ENCODE data around the gene SIGLEC11. TPM values are rescaled to one million over a fixed set of nuclear protein-coding genes. Genes with fewer than 3 reads are reported as not detected.

Gene SIGLEC11
- total and polyA plus RNA-seq, 2 donors (not counting 3 experiments of a cell fraction or from before 2014, with no cell fraction given) = not detected

GRCh38 chr19:49920624-49921363 is 40.2 kb downstream of the SIGLEC11 start:
- ChIA-PET POLR2A (no interaction called here), CTCF (interaction anchor here (1.3 to 1.5 kb wide), 2 partner anchors 9 to 25 kb away, joined by 3 to 4 read pairs; no protein-coding TSS in a partner anchor)
- FAIRE-seq (no peak), DNase-seq (ENCODE audit: low read depth, low spot score) (no peak)
- TF ChIP-seq POLR2AphosphoS5 (IDR thresholded peaks at IDR 0.05; ENCODE audit: insufficient read depth, low read depth, low read length) = no peak
- no peak for TF ChIP-seq MYC (IDR thresholded peaks at IDR 0.05; ENCODE audit: low read depth, low read length)
- no peak for TF ChIP-seq GATA2 (IDR thresholded peaks at IDR 0.05; ENCODE audit: insufficient read depth, insufficient read length, low read depth, low read length)
- TF ChIP-seq MAX (IDR thresholded peaks at IDR 0.05; ENCODE audit: insufficient read depth, insufficient read length) = no peak
- TF ChIP-seq FOS (IDR thresholded peaks at IDR 0.05; ENCODE audit: borderline replicate concordance, insufficient read depth, low read length) = no peak
- TF ChIP-seq JUN (IDR thresholded peaks at IDR 0.05; ENCODE audit: borderline replicate concordance, insufficient read depth, insufficient read length, low read depth) = no peak
- no peak for TF ChIP-seq POLR2A (IDR thresholded peaks at IDR 0.05; ENCODE audit: low read depth, low read length)
- no peak for TF ChIP-seq EZH2 (IDR thresholded peaks at IDR 0.05; ENCODE audit: borderline replicate concordance, low read depth, low read length, severe bottlenecking)
- TF ChIP-seq, protein P1, sequence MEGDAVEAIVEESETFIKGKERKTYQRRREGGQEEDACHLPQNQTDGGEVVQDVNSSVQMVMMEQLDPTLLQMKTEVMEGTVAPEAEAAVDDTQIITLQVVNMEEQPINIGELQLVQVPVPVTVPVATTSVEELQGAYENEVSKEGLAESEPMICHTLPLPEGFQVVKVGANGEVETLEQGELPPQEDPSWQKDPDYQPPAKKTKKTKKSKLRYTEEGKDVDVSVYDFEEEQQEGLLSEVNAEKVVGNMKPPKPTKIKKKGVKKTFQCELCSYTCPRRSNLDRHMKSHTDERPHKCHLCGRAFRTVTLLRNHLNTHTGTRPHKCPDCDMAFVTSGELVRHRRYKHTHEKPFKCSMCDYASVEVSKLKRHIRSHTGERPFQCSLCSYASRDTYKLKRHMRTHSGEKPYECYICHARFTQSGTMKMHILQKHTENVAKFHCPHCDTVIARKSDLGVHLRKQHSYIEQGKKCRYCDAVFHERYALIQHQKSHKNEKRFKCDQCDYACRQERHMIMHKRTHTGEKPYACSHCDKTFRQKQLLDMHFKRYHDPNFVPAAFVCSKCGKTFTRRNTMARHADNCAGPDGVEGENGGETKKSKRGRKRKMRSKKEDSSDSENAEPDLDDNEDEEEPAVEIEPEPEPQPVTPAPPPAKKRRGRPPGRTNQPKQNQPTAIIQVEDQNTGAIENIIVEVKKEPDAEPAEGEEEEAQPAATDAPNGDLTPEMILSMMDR (IDR thresholded peaks at IDR 0.05; ENCODE audit: extremely low read depth in 1 of 2, insufficient read depth in 1 of 2, low read depth in 1 of 2, low read length in 2 of 2) = no peak
- Histone ChIP-seq H3K36me3 (ENCODE audit: control insufficient read depth in 2 of 2, extremely low read depth in 1 of 2, insufficient read depth in 2 of 2, low read length in 2 of 2) (peaks cover 5 to 29% of the 10 kb centered on the region in 2 experiments), H4K20me1 (replicated peaks; ENCODE audit: control insufficient read depth, extremely low read depth, insufficient read depth, low read length) (no peaks in the 10 kb centered on the region), H3K9me3 (replicated peaks; ENCODE audit: control insufficient read depth, insufficient read depth, low read length) (no peaks in the 10 kb centered on the region), H3K9me1 (replicated peaks; ENCODE audit: control insufficient read depth, extremely low read depth, insufficient read depth, low read length) (no peaks in the 10 kb centered on the region), H3K27ac (ENCODE audit: insufficient read depth, low read depth, low read length) (no peak overlapping the region), H3K79me2 (ENCODE audit: control insufficient read depth, insufficient read depth, low read length) (peaks cover 81% of the 10 kb centered on the region), H3K4me2 (ENCODE audit: insufficient read depth, low read length) (no peak overlapping the region), H3K4me1 (ENCODE audit: control insufficient read depth, extremely low read depth, insufficient read depth, low read length) (no peaks in the 10 kb centered on the region), H3K27me3 (ENCODE audit: control insufficient read depth in 2 of 2, insufficient read depth in 2 of 2, low read length in 2 of 2) (no peaks in the 10 kb centered on the region), H2AFZ (ENCODE audit: low read depth, low read length) (no peak overlapping the region), H3K9ac (replicated peaks; ENCODE audit: extremely low read depth, insufficient read depth, low read length) (no peak overlapping the region), H3K4me3 (replicated peaks in 1 of 3; ENCODE audit: insufficient read depth in 1 of 3, low read depth in 1 of 3, low read length in 3 of 3) (no peak overlapping the region)
- BruUV-seq (replicated peaks) = no TSS peak
- dilution Hi-C loops (cut with MboI; ENCODE audit: extremely low pct_ligation_motif_present, low sequenced_read_pairs) = no loop called here
- intact Hi-C loops (cut with micrococcal nuclease) = no loop called here

Measured in endothelial cell of umbilical vein (primary cell).